MM.1S (cell line): ENCODE data around the gene ANKHD1.

Experiments
- DNase-seq: peaks from one replicate; pipeline ENCODE4 v3.0.0-alpha.2; 2015
- H2AFZ ChIP-seq: fragments of 300-600 bp; sonication (generic); 2 replicates; pipeline ENCODE4 v1.6.0; 2016; ENCODE audit warnings: antibody characterized with exemption, low read length
- H3F3A ChIP-seq: fragments of 300-600 bp; sonication (generic); 2 replicates; pipeline ENCODE4 v1.6.1; 2016; ENCODE audit warnings: mild to moderate bottlenecking, antibody characterized with exemption, low read length, moderate library complexity, mixed read lengths; ENCODE audit not compliant: insufficient read depth
- H3K27ac ChIP-seq: fragments of 300-600 bp; sonication (generic); 2 replicates; pipeline ENCODE4 v1.5.1; 2016; ENCODE audit warnings: mild to moderate bottlenecking, low read length
- H3K27me3 ChIP-seq: fragments of 300-600 bp; sonication (generic); replicated peaks from 2 replicates; pipeline ENCODE4 v1.6.0; 2016; ENCODE audit warnings: low read length; ENCODE audit not compliant: insufficient read depth
- H3K36me3 ChIP-seq: fragments of 300-600 bp; sonication (generic); replicated peaks from 2 replicates; pipeline ENCODE4 v1.6.1; 2016; ENCODE audit warnings: mild to moderate bottlenecking, low read length, mixed read lengths; ENCODE audit not compliant: insufficient read depth
- H3K4me1 ChIP-seq: fragments of 300-600 bp; sonication (generic); 2 replicates; pipeline ENCODE4 v1.6.1; 2016; ENCODE audit warnings: low read length, mixed read lengths
- H3K4me2 ChIP-seq: fragments of 300-600 bp; sonication (generic); 2 replicates; pipeline ENCODE4 v1.6.0; 2016; ENCODE audit warnings: low read depth, low read length
- H3K4me3 ChIP-seq: fragments of 300-600 bp; sonication (generic); 2 replicates; pipeline ENCODE4 v1.5.1; 2016; ENCODE audit warnings: low read length, mixed read lengths
- H3K79me2 ChIP-seq: fragments of 300-600 bp; sonication (generic); 2 replicates; pipeline ENCODE4 v1.6.1; 2016; ENCODE audit warnings: mixed run types, low read length, mixed read lengths
- H3K9ac ChIP-seq: fragments of 300-600 bp; sonication (generic); 2 replicates; pipeline ENCODE4 v1.6.1; 2016; ENCODE audit warnings: low read length, mixed read lengths
- H3K9me2 ChIP-seq: fragments of 300-600 bp; sonication (generic); replicated peaks from 2 replicates; pipeline ENCODE4 v1.6.1; 2016; ENCODE audit warnings: mild to moderate bottlenecking, low read length, mixed read lengths; ENCODE audit not compliant: insufficient read depth
- H3K9me3 ChIP-seq: fragments of 300-600 bp; sonication (generic); replicated peaks from 2 replicates; pipeline ENCODE4 v1.6.1; 2016; ENCODE audit warnings: mild to moderate bottlenecking, low read length, mixed read lengths; ENCODE audit not compliant: insufficient read depth
- H4K20me1 ChIP-seq: fragments of 300-600 bp; sonication (generic); 2 replicates; pipeline ENCODE4 v1.6.1; 2016; ENCODE audit warnings: mild to moderate bottlenecking, low read length, moderate library complexity, mixed read lengths; ENCODE audit not compliant: insufficient read depth
- EZH2 ChIP-seq: fragments of 300-600 bp; sonication (generic); optimal IDR thresholded peaks from 2 replicates; pipeline ENCODE3; 2017; ENCODE audit warnings: low read depth, mild to moderate bottlenecking, antibody characterized with exemption, low read length, mixed read lengths
- EZH2phosphoT487 ChIP-seq: fragments of 300-600 bp; sonication (generic); IDR thresholded peaks from 2 replicates; pipeline ENCODE4 v1.6.1; 2018; ENCODE audit warnings: antibody characterized with exemption, low read length
- TF ChIP-seq, protein P1 (sequence below): fragments of 300-600 bp; sonication (generic); IDR thresholded peaks from 2 replicates; pipeline ENCODE4 v1.5.1; 2016; ENCODE audit warnings: antibody characterized with exemption, low read length, mixed read lengths

The ANKHD1 gene

DNA sequence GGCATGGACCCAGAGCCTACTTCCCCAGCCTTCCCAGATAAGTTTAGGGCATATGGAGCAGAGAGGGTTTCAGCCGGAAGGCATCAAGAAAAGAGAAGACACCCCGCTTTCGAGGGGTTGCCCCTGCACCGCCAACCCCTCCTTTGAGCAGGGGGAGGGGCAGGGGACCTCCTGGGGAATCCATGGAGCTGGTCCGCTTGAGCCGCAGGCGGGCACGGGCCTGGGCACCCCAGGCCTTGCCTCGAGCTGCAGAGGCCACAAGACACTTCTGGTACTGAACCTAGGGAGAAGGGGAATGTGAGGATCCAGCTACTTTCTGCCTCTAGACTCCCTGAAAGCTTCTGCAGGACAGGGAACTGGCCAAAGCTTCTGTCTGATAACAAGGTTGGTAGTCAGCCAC is 156.9 kb downstream of the ANKHD1 start:
- H3K36me3 ChIP-seq = no peaks in the 10 kb centered on the region
- H2AFZ ChIP-seq = no peak overlapping the region
- 0 out of 2 replicates have a peak, but pooled peaks cover 1% of the 10 kb centered on the region for H4K20me1 ChIP-seq
- H3F3A ChIP-seq = no peaks in the 10 kb centered on the region; the same call in 1 of the 2 replicates
- H3K4me2 ChIP-seq = no peak overlapping the region
- peaks cover 36% of the 10 kb centered on the region for H3K79me2 ChIP-seq
- H3K27ac ChIP-seq = no peak overlapping the region
- H3K9me3 ChIP-seq = no peaks in the 10 kb centered on the region
- H3K9me2 ChIP-seq = no peaks in the 10 kb centered on the region
- H3K27me3 ChIP-seq = no peaks in the 10 kb centered on the region
- no peak overlapping the region for H3K9ac ChIP-seq
- no peak for DNase-seq
- no peak overlapping the region for H3K4me3 ChIP-seq
- TF ChIP-seq, protein P1, sequence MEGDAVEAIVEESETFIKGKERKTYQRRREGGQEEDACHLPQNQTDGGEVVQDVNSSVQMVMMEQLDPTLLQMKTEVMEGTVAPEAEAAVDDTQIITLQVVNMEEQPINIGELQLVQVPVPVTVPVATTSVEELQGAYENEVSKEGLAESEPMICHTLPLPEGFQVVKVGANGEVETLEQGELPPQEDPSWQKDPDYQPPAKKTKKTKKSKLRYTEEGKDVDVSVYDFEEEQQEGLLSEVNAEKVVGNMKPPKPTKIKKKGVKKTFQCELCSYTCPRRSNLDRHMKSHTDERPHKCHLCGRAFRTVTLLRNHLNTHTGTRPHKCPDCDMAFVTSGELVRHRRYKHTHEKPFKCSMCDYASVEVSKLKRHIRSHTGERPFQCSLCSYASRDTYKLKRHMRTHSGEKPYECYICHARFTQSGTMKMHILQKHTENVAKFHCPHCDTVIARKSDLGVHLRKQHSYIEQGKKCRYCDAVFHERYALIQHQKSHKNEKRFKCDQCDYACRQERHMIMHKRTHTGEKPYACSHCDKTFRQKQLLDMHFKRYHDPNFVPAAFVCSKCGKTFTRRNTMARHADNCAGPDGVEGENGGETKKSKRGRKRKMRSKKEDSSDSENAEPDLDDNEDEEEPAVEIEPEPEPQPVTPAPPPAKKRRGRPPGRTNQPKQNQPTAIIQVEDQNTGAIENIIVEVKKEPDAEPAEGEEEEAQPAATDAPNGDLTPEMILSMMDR = no peak
- TF ChIP-seq EZH2phosphoT487 = no peak
- TF ChIP-seq EZH2 = no peak
- peaks cover 22% of the 10 kb centered on the region for H3K4me1 ChIP-seq

DNA sequence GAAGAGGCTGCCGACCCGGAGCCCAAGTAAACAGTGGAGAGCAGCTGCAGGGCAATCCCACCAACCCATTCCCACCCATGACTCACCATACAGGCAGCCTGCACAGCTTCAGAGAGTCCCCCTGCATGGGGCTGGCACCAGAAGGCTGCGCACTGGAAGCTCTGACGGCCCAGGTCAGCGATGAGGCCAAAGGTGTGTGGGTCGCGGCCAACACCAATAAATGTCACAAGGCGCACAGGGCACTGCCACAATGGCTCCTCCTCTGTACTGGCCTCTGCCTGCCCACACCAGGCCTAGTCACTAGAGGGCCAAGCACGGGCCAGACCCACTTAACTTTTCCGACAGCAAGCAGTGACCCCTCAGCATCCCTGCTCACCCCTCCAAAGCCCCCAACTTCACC is 158.6 kb downstream of the ANKHD1 start:
- Histone ChIP-seq H3F3A (no peaks in the 10 kb centered on the region; the same call in 1 of the 2 replicates), H3K79me2 (peaks cover 27% of the 10 kb centered on the region), H4K20me1 (no peaks in the 10 kb centered on the region), H3K4me2 (no peak overlapping the region), H3K27ac (no peak overlapping the region), H3K27me3 (no peaks in the 10 kb centered on the region), H3K9me3 (no peaks in the 10 kb centered on the region), H3K4me1 (peaks cover 25% of the 10 kb centered on the region), H2AFZ (no peak overlapping the region), H3K36me3 (no peaks in the 10 kb centered on the region), H3K9ac (no peak overlapping the region), H3K4me3 (no peak overlapping the region), H3K9me2 (no peaks in the 10 kb centered on the region)
- DNase-seq = no peak
- TF ChIP-seq EZH2phosphoT487 (no peak), EZH2 (no peak)
- TF ChIP-seq, protein P1 = no peak

DNA sequence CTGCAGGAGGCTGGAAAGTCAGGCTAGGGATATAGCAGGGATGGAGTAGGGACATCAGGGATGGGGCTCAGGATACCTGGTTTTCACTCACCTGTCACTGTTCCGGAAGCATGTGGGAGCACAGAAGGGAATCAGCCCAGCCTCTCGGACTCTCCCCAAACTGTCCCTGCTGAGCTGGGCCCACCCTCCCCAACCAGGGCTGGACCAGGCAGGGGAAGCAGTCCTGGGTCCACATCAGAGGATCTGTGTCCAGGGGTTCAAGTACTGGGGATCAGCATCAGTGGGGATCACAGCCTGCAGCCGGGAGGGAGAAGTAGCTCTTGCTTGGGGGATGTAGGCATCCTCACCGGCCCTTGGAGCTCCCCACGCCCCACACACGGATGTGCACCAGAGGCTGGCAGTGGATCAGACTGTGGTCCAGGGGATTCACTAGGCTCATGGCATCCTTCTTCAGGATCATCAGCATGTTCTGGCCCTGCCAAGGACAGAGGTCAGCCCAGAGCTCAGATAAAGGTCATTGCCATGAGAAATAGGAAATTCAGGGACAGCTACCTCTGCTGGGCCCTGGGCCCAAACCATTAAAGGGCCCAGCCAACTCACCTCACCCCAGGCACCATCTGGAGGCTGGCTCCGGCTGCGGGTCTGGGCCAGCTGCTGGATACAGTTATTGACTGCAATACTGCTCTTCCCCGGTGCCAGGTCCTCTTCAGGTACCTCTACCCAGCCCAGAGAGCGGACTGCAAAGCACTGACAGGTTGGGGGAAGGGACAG is 160.3 kb downstream of the ANKHD1 start:
- H3K79me2 ChIP-seq = peaks cover 27% of the 10 kb centered on the region
- H3K9ac ChIP-seq = no peak overlapping the region
- no peaks in the 10 kb centered on the region; the same call in 1 of the 2 replicates for H3F3A ChIP-seq
- peaks cover 25% of the 10 kb centered on the region for H3K4me1 ChIP-seq
- no peaks in the 10 kb centered on the region for H3K9me3 ChIP-seq
- no peaks in the 10 kb centered on the region for H3K36me3 ChIP-seq
- no peaks in the 10 kb centered on the region for H3K27me3 ChIP-seq
- no peak overlapping the region for H3K27ac ChIP-seq
- no peak for TF ChIP-seq EZH2
- TF ChIP-seq EZH2phosphoT487 = no peak
- TF ChIP-seq, protein P1 = no peak
- no peak for DNase-seq
- H2AFZ ChIP-seq = no peak overlapping the region
- no peaks in the 10 kb centered on the region for H3K9me2 ChIP-seq
- H4K20me1 ChIP-seq = no peaks in the 10 kb centered on the region
- no peak overlapping the region for H3K4me3 ChIP-seq
- no peak overlapping the region for H3K4me2 ChIP-seq
